ENCODE results near the gene KIFBP.
"Not testable (repeated sequence)": the region's sequence is repeated elsewhere in the genome, so short reads cannot be mapped to it uniquely, and the experiment has no call there.

Gene KIFBP

DNA sequence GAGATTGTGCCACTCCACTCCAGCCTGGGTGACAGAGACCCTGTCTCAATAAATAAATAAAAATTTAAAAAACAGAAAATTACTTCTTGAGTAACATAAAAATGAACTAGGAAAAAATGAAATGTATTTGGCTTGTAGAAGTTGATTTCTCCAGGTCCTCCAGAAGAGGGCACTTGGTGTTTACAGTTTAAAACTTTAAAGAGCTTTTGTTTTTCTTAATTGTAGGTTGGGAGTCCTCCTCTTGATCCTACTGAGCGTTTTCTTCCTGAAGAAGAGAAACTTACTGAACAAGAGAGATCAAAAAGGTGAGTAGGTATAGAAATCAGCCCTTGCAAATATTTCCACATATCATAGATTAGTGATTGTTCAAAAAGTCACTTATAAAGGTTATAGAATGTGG is 16.2 kb downstream of the KIFBP start:
- DNase-seq: no peak

DNA sequence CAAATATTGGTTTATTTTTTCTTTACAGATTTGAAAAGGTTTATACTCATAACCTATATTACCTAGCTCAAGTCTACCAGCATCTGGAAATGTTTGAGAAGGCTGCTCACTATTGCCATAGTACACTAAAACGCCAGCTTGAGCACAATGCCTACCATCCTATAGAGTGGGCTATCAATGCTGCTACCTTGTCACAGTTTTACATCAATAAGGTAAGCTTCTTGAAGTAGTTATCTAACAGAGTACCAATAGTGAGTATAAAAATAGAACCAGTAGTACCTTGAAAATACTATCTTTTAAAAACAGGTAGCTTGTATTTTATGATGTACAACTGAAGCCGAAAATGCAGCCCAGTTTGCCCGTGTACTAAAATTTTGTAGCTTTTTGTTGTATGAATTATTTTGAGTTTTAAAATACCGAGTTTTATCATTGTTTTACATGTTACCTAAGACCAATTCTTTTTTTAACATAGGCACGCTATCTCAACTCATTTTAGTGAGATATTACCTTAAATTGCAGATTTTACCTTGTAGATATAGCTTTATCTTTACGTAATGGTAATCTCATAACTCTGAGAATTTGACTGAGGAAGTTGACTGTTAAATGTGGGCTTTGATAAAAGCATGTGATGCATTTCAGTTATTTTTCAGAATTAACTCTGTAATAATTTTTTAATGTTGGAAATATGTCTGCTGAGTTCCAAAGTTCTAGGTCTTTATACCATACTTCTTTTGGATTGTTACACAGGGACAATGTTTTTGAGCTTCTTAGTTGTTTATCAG is 17.3 kb downstream of the KIFBP start:
- DNase-seq: no peak

DNA sequence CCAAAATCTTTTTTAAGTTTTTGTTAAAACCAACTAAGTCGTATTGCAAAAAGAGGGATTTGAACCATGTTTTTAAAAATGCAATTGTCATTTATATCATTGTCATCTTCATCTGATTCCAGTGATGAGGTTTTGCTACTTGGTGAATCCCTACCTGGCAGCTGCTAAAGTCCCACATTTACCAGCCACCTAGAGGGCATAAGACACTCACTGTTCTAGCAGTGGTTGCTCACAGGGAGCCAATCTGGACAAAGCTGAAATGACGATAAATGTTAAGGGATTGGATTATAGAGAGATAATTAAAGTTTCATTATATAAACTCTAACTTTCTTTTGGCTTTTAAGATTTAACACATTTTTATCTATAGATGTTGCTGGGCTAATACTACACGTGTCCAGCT is 18.7 kb downstream of the KIFBP start:
- no peak for DNase-seq

DNA sequence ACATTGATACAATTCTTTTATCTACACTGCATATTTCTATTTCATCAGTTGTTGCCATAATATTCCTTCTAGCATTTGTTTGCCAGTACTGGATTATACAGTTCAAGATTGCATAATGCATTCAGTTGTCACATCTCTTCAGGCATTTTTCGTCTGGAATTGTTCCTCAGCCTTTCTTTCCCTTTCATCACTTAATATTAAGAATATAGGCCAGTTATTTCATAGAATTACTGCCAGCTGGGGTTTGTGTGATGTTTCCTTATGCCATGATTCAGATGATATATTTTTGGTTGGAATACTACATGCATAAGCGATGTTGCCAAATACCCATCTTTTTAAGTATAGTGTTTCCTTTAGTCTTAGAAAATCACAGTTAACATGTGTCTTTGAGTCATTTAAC is 20.8 kb downstream of the KIFBP start:
- no peak for DNase-seq

DNA sequence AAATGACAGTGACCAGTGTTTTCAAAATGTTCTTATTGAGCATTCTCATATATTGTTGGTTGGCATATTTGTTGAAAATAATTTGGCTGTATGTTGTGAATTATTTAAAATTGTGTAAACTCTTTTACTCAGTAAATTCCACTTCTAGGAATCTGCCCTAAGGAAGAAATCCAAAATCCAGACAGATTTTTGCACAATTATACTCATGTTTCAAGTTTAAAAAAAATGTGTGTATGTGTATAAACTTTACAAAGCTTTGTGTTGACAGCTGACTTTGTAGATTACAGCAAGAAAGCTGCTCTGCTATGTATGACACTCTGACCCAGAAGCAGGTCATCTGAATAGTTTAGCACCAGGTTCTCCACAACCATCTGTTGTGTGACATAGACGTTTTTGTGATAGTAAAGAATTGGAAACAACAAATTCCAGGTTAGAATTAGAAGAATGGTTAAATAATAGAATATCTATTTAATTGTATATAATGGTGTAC is 21.6 kb downstream of the KIFBP start:
- DNase-seq: no peak

DNA sequence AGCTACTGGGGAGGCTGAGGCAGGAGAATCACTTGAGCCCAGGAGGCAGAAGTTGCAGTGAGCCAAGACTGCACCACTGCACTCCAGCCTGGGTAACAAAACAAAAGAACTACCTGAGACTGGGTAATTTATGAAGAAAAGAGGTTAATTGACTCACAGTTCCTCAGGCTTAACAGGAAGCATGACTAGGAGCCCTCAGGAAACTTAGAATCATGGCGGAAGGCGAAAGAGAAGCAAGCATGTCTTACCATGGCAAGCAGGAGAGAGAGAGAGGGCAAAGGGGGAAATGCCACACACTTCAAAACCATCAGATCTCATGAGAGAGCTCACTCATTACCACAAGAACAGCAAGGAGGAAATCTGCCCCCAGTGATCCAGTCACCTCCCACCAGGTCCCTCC is 24.2 kb downstream of the KIFBP start:
- not testable (repeated sequence) for DNase-seq

DNA sequence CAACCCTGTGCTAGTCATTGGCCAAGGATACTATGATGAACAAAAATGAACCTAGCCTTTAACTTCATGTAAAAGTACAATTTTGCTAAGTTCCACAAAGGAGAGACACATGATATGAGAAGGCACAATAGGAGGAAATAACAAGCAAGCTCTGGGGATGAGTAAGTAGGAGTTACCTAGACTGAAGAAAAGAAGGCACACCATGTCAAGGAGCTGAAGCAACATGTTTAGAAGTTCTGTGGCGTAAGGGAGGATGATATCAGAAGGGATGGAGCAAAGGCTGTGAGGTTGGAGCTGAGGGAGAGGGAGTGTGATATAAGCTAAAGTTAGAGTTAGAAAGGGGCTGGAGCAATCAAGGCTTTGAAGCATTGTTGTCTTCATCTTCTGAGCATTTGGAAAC is 25.6 kb downstream of the KIFBP start:
- DNase-seq: no peak

DNA sequence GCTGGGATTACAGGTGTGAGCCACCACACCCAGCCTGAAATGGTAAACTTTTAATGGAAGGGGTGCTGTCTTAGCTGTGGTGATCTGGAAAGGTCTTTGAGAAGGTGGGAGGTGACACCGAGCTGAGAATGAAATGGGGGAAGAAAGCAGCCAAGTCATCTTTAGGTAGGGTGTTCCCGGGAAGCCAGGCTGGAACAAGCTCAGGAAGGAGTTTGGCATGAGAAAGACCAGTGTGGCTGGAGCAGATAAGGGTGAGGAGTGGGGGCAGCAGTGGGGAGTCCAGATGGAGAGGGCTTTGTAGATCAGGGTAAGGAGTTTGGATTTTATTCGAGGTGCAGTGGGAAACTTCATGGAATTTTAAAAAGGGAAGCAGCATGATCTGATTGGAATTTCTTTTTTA is 30.0 kb downstream of the KIFBP start:
- DNase-seq: no peak

DNA sequence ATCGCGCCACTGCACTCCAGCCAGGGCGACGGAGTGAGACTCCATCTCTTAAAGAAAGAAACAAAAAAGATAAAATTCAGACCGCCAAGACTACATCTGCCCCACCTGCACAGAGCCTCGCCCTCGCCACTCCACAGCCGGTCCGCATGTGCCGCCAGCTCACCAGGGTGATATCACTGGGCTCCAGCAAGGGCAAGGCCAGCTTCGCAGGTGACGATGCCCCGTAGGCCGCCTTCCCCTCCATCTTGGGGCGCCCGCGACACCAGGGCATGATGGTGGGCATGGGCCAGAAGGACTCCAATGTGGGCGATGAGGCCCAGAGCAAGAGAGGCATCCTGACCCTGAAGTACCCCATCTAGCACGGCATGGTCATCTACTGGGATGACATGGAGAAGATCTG is 34.0 kb downstream of the KIFBP start:
- DNase-seq: no peak

DNA sequence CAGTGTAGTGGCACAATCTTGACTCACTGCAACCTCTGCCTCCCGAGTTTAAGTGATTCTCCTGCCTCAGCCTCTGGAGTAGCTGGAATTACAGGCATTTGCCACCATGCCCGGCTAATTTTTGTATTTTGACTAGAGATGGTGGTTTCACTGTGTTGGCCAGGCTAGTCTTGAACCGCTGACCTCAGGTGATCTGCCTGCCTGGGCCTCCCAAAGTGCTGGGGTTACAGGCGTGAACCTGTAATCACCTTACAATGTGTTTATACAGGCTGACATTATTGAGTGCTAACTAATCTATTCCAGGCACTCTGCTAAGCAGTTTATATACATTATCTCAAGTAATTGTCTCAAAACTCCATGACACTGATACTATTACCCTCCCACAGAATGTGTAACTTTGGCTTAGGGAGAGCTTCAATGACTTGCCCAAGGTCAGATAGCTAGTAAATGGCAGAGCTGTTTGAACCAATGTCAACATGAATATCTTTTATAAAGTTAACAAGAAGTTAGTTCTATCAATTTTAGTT is 36.8 kb downstream of the KIFBP start:
- no peak for DNase-seq

DNA sequence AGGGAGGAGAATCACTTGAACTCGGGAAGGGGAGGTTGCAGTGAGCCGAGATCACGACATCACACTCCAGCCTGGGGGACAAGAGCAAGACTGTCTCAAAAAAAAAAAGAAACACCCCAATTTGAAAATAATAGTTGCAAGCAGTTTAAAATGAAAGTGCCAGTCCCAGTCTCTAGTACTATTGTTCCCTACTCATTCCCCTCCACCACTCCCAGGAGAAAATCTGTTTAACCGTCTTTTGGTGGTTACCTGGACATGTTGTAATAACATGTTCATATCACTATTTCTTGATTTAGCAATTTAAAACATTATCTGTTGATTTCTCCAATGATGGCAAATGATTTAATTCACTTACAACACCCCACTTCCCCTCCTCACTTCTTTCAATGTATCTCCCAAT is 44.7 kb downstream of the KIFBP start:
- DNase-seq: no peak

DNA sequence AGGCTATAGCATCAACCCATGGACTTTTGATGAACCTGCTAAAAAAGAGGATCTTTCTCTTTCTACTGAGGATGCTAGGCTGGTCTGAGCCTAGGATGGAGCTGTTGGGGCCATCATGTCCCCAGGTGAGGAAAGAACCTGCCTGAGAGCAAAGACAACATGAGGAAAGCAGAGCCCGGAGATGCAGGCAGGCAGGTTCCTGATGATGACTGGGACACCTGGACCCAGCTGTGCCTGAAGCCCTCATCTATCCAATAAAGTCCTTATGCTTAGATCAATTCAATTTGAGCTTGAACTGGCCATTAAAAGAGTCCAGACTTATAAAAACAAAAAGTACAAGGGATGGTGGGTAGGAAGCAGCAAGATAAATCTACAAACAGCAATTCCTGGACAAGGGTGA is 48.9 kb downstream of the KIFBP start:
- no peak for DNase-seq

DNA sequence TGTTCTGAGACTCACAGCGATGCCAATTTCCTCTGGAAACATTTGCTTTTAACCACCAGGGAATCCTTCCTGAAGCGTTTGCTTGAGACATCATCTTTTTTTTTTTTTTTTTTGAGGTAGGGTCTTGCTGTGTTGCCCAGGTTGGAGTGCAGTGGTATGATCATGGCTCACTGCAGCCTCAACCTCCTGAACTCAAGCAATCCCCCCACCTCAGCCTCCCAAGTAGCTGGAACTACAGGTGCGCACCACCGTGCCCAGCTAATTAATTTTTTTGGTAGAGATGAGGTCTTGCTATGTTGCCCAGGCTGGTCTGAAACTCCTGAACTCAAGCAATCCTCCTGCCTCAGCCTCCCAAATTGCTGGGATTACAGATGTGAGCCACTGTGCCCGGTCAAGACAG is 52.3 kb downstream of the KIFBP start:
- not testable (repeated sequence) for DNase-seq

DNA sequence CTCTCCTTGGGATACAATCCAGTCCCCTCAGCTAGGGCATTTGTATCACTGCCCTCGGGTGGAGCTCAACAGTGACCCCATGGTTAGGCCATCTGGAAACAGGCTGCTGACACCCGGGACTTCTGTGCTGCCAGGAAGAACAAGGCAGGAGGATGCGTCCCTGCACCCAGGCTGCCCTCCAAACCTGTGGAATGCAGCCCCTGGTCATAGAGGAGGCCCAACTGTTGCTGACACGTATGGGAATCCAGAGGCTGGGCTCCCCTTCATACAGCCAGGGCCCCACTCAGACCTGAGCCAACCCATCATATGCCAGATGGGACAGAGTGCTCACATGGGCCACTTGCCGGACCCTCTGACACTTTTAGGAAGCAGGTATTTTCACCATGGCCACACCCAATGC is 53.8 kb downstream of the KIFBP start:
- no peak for DNase-seq

DNA sequence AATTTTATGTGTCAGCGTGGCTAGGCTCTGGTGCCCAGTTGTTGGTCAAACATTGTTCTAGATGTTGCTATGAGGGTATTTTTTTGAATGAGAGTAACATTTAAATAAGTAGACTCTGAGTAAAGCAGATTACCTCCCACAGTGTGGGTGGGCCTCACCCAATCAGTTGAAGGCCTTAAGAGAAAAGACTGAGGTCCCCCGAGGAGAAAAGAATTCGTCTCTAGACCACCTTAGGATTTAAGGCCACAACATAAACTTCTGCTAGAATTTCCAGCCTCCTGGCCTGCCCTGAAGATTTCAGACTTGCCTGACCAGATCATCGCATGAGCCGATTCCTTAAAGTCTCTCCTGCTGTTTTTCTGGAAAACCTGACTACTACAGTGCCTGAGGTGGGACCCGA is 54.2 kb downstream of the KIFBP start:
- DNase-seq: no peak

DNA sequence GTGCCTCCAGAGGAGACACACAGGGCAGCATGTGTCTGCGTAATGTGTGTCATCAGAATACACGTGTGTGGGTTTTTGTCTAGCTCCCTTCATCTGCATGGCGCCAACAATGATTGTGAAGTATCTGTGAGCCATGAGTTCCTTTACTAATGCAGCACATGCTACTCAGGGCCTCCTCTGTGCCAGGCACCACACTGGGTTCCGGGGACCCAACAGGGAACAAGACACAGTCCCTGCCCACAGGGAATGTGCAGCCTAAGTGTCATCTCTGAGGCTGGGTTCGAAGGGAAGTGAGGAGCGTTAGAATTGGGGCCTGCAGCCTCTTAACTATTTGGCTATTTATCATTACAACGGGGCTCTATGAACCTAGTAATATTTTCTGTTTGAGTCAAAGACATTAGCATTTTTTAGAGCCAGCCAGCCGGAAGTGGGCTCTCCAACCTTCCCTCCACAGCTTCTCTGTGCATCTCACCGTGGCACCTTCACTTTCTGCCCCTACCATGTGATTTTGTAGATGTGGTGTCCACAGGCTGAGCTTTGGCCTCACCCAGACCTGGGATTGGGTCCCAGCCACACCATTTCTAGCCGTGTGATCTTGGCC is 55.4 kb downstream of the KIFBP start:
- no peak for DNase-seq

DNA sequence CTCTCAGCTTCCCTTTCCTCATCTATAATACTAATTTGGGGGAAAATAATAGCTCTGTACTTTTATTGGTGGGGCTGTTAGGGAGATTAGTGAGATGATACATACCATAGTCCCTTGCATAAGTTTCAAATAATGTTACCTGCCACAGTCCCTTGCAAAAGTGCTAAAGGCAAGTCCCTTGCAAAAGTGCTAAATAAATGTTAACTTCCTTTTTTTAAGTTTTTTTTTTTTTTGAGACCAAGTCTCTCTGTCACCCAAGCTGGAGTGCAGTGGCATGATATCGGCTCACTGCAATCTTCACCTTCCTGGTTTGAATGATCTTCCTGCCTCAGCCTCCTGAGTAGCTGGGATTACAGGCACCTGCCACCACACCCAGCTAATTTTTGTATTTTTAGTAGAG is 55.9 kb downstream of the KIFBP start:
- DNase-seq: no peak

DNA sequence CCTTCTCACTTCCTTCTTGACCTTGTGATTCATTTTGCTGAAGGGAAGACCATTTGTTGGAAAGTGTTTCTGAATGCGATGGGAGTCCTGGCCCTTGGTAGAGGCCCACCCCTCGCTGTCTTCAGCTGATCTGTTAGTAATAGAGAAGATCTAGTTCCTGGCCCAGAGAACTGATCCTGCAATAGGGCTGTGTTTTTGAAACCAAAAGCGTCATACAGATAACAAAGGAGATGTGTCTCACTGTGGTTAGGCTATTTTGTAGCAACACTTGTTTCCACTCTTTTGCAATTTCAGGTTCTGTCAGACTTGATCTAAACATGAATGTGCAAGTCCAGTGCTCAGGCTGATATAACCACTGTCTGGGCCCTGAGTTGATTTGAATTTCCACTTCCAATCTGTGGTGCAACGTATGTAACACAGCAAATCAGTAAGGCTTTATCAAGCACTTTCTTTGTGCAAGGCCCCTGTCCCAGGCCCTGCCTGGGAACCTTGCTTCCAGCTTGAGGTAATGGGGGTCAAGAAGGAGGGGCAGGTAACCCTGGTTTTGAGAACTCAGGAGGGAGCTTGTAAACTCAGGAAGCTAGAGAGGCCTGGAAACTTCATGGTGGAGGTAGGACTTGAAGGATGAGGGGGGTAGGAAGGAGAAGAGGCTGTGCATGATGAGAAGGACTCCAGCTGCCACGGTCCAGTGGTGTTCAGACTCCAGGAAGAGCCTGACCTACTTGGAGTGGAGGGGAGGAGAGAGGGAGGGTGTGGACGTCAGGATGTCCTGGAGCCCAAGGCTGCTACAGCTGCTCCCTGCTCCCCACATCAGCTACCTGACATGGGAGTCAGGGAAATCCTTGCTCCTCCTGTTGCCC is 57.1 kb downstream of the KIFBP start:
- DNase-seq: no peak

DNA sequence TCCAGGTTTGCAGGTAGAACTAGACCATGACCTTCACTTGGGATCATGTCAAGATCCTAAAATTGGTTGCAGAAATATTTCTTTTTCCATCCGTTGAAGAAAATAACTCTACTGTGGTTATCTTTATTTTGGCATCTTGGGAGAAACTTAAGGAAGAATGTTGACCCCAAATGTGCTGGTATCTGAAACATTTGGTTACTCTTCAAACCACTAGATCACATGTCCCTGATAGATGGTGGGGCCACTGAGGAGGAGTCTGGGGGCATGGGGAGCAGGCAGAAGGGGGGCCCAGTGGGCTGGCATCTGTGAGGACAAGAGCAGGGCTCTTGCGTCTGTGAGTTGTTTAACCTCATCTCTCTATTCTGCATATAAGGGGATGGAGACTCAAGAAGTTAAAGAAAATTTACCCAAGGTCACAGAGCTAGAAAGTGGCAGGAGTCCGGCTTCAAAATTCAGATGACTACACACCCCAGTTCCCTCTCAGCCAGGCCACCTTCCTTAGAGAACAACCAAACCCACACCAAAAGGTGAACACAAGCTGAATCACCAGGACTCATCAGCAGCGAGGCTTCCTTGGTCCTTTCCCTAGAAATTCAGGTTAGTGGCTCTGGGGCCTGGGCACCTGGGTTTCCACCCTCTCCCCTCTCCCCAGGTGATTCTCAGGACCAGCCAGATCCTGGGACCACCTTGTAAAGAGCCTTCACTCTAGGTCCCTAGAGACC is 58.7 kb downstream of the KIFBP start:
- DNase-seq: no peak

DNA sequence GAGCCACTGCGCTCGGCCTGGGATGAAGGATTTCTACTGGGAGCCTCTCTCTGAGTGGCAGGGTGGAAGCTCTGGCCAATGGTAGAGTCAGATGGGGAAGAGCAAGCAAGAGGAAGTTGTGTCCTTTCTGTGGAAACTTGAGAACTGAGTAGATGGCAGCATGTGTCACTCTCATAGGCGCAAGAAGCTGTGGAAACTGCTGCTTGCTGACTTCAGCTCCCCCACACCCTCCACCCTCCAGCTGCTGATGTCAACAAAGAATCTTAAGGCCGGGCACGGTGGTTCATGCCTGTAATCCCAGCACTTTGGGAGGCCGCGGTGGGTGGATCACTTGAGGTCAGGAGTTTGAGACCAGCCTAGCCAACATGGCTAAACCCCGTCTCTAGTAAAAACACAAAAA is 59.5 kb downstream of the KIFBP start:
- DNase-seq: no peak

DNA sequence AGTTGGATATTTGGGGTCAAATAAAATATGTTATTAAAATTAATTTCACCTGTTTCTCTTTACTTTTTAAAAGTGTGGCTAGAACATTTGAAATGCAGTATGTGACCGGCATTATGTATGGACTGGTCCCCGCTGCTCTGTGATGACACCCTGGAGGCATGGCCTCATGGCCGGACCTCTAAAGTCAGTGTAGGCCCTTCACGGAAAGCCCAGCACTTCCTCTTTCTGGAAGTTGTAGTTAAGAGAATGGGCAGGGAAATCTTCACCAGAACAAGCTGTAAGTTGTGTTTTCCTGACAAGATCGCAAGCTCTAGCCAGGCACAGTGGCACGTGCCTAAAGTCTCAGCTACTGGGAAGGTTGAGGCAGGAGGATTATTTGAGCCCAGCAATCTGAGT is 61.0 kb downstream of the KIFBP start:
- DNase-seq: no peak

DNA sequence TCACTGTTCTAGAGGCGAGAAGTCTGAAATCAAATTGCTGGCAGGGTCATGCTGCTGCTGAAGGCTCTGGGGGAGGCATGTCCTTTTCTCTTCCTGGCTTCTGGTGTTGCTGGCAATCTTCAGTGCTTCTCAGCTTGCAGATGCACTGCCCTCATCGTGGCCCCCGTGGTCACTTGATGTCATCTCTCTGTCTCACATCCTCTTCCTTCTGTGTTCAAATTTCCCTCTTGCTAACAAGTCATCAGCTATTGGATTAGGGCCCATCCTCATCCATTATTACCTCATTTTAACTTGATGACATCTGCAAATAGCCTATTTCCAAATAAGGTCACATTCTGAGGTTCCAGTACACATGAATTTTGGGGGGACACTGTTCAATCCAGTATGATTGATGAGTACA is 62.7 kb downstream of the KIFBP start:
- no peak for DNase-seq
